GM12892 (cell line): ENCODE results near the gene NPTX2.

Source experiments
- POLR2A ChIP-seq: IDR thresholded peaks from 2 replicates; pipeline ENCODE4 v1.6.1; 2011; ENCODE audit warnings: low read depth, low read length, control low read depth
- POLR2AphosphoS5 ChIP-seq: IDR thresholded peaks from 2 replicates; pipeline ENCODE4 v1.6.1; 2011; ENCODE audit warnings: low read depth, low read length, control low read depth
- TAF1 ChIP-seq: IDR thresholded peaks from 2 replicates; pipeline ENCODE4 v1.6.1; 2011; ENCODE audit warnings: low read depth, mild to moderate bottlenecking, control low read depth, low read length, borderline replicate concordance

DNA sequence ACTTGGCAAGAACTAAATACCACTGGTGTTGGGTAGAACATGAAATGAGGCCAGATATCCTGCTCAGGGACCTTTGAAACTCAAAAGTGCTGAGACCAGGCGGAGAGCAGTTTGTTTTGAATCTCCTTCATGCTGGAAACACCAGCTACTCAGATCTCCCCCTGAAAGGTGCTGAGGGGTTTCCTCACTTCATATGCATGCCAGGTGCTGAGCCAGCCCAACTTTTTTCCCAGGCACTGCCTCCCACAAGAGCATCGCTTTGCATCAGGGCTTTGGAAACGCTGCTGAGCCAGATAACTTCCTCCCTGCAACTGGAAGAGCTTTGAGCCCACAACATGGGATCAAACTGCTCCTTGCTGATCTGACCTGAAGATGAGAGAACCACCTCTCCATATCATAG lies 13.7 kb downstream of the NPTX2 start:
- TF ChIP-seq POLR2A (no peak), POLR2AphosphoS5 (no peak), TAF1 (no peak)
